ENCODE results near the gene SH3PXD2A.
"Not testable (repeated sequence)": the region's sequence is repeated elsewhere in the genome, so short reads cannot be mapped to it uniquely, and the experiment has no call there.

SH3PXD2A gene

GRCh38 chr10:103818105-103818504 lies 37.3 kb downstream of the SH3PXD2A start:
- no peak overlapping the region for H3K27ac ChIP-seq
- no peak for TF ChIP-seq ZFX (IDR thresholded peaks at IDR 0.05)
- TF ChIP-seq, protein P1, sequence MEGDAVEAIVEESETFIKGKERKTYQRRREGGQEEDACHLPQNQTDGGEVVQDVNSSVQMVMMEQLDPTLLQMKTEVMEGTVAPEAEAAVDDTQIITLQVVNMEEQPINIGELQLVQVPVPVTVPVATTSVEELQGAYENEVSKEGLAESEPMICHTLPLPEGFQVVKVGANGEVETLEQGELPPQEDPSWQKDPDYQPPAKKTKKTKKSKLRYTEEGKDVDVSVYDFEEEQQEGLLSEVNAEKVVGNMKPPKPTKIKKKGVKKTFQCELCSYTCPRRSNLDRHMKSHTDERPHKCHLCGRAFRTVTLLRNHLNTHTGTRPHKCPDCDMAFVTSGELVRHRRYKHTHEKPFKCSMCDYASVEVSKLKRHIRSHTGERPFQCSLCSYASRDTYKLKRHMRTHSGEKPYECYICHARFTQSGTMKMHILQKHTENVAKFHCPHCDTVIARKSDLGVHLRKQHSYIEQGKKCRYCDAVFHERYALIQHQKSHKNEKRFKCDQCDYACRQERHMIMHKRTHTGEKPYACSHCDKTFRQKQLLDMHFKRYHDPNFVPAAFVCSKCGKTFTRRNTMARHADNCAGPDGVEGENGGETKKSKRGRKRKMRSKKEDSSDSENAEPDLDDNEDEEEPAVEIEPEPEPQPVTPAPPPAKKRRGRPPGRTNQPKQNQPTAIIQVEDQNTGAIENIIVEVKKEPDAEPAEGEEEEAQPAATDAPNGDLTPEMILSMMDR (conservative IDR thresholded peaks at IDR 0.05): no peak

DNA sequence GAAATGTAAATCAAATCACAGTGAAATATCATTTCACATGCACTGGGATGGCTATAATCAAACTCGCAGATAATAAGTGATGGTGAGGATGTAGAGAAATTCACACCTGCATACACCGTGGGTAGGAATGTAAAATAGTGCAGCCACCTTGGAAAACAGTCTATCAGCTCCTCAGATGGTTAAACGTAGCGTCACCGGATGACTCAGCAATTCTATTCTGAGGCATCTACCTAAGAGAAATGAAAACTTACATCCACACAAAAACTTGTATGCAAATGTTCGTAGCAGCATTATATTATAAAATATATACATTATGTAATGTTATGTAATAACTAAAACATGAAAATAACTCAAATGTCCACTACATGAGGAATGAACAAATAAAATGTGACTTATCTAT lies 38.9 kb downstream of the SH3PXD2A start:
- TF ChIP-seq, protein P1 (conservative IDR thresholded peaks at IDR 0.05): no peak
- no peak for TF ChIP-seq ZFX (IDR thresholded peaks at IDR 0.05)
- H3K27ac ChIP-seq: no peak overlapping the region

DNA sequence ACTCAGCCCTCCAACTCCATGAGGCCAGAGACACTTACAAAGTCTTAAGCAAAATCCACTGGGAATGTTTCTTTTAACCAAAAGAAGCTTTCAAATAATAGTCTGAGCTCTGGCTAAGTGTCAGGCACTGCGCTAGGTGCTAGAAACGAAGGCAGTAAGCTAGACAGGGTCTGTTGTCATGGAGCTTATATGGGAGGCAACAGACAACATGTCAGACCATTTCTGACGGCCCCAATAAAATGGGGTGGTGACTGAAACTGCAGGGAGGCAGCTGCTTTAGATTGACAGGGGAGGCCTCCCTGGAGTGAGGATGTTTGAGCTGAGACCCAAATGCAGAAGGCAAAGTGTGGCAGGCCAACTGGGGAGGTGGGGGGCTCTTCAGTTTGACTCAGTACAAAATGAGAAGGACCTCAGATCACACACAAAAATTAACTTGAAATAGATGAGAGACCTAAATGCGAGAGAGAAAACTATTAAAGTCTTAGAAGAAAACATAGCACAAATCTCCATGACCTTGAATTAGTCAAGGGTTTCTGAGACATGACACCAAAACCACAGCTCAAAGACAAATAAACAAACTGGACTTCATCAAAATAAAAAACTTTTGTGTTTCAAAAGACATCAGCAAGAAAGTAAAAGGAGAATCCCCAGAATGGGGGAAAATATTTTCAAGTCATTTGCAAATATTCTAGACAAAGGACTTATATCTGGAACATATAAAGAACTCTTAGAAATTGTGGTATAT lies 40.6 kb downstream of the SH3PXD2A start:
- H3K27ac ChIP-seq: no peak overlapping the region
- TF ChIP-seq, protein P1 (conservative IDR thresholded peaks at IDR 0.05): no peak
- TF ChIP-seq ZFX (IDR thresholded peaks at IDR 0.05): no peak

DNA sequence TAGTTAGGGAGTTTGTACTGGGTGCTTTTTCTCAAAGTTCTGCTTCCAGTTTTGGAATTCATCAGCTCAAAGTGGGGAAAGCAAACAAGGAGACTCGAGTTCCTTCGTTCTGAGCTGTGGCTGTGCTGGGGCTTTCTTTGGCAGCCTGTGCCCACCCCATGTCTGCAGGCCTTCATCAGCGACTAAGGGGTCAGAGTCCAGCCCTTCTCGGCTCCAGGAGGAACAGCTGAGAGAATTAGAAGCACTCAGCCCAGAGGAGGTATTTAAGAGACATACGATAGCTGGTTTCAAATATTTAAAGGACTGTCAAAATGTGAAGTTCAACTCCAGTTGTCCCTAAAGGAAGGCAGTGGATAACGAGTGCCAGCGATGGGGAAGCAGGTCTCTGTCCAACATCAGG lies 41.3 kb downstream of the SH3PXD2A start:
- TF ChIP-seq ZFX (IDR thresholded peaks at IDR 0.05): no peak
- TF ChIP-seq, protein P1 (conservative IDR thresholded peaks at IDR 0.05): no peak
- H3K27ac ChIP-seq: no peak overlapping the region

DNA sequence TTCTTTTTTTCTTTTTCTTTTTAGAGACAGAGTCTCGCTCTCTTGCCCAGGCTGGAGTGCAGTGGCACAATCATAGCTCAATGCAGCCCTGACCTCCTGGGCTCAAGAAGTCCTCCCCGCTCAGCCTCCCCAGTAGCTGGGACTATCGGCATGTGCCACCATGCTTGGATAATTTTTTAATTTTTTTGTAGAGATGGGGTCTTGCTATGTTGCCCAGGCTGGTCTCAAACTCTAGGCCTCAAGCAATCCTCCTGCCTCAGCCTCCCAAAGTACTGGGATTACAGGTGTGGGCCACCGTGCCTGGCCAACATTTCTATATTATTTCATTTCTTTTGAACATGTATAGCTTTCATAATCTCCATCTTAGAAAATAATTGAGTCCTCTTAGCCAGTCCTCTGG lies 42.1 kb downstream of the SH3PXD2A start:
- not testable (repeated sequence) for H3K27ac ChIP-seq

DNA sequence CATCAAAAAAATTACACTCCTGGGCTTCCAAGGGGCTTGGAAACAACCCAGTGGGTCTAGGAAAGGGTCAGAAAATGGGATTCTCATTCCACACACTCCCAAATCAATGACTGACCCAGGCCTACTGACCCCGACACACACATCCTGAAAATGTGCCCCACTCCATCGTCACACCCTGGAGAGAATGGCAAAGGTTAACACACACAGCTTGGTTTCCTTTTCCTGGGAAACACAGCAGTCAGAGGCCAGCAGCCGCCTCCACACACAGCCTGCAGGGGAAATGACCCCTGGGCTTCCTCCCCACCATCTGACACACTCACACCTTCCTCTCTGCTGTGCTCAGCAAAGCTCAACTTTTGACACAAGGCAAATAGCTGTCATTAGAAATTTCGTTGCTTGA lies 42.9 kb downstream of the SH3PXD2A start:
- TF ChIP-seq ZFX (IDR thresholded peaks at IDR 0.05): no peak
- TF ChIP-seq, protein P1 (conservative IDR thresholded peaks at IDR 0.05): no peak
- H3K27ac ChIP-seq: no peak overlapping the region

DNA sequence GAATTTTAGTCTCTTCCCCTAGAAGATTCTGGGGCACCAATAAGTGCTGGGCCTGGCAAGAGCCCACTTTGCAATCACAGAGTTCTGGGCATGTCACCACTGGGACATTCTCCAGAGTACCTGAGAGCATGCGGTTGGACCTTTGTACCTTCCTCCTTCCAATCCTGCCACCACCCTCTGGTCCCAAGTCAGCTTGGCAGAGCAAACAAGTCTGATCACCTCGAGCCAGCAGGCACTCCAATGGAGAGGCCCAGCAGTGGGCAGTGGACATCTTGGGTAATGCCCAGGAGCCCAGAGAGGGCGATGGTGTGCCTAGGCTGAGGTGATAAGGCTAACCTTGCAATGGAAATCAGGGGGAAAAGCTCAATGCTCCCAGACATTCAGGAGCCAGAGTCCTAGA lies 43.4 kb downstream of the SH3PXD2A start:
- no peak overlapping the region for H3K27ac ChIP-seq
- no peak for TF ChIP-seq ZFX (IDR thresholded peaks at IDR 0.05)
- TF ChIP-seq, protein P1 (conservative IDR thresholded peaks at IDR 0.05): no peak

- no peak for TF ChIP-seq ZFX (IDR thresholded peaks at IDR 0.05)
- TF ChIP-seq, protein P1 (conservative IDR thresholded peaks at IDR 0.05): no peak
- H3K27ac ChIP-seq: no peak overlapping the region
Observed at GRCh38 chr10:103811463-103811862, 43.9 kb downstream of the SH3PXD2A start.

All from C4-2B (cell line).